ENCODE data around the gene GRWD1. TPM values are rescaled to one million over a fixed set of nuclear protein-coding genes. Genes with fewer than 3 reads are reported as not detected.

Gene GRWD1
- total and polyA plus RNA-seq, 2 of the 13 experiments (the other 11 are each of a cell fraction or from before 2014, with no cell fraction given): 10.8 to 46.6 TPM

GRCh38 chr19:48461982-48462655 is 16.3 kb downstream of the GRWD1 start (continued):
- TF ChIP-seq, protein P1, sequence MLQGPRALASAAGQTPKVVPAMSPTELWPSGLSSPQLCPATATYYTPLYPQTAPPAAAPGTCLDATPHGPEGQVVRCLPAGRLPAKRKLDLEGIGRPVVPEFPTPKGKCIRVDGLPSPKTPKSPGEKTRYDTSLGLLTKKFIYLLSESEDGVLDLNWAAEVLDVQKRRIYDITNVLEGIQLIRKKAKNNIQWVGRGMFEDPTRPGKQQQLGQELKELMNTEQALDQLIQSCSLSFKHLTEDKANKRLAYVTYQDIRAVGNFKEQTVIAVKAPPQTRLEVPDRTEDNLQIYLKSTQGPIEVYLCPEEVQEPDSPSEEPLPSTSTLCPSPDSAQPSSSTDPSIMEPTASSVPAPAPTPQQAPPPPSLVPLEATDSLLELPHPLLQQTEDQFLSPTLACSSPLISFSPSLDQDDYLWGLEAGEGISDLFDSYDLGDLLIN (CRISPR knock-in tag; IDR thresholded peaks at IDR 0.05; ENCODE audit: borderline replicate concordance): no peak
- TF ChIP-seq ZC3H13 (CRISPR knock-in tag; IDR thresholded peaks at IDR 0.05) (0 out of 2 replicates have a peak, but pooled peaks have one; percentile 55), ZNF687 (CRISPR knock-in tag; IDR thresholded peaks at IDR 0.05) (peak; percentile 12; the same call in 1 of the 2 replicates), ZNF225 (CRISPR knock-in tag; IDR thresholded peaks at IDR 0.05) (no peak), HNRNPH1 (optimal IDR thresholded peaks at IDR 0.05; ENCODE audit: low read depth, low read length) (no peak), DNMT1 (CRISPR knock-in tag; IDR thresholded peaks at IDR 0.05) (peak; percentile 55; the same call in 1 of the 2 replicates), TCF12 (IDR thresholded peaks at IDR 0.05) (no peak), TCF12 (CRISPR knock-in tag; IDR thresholded peaks at IDR 0.05) (no peak), ZSCAN9 (CRISPR knock-in tag; IDR thresholded peaks at IDR 0.05; ENCODE audit: borderline replicate concordance) (no peak), THAP11 (CRISPR knock-in tag; IDR thresholded peaks at IDR 0.05) (peak; percentile 88), HCFC1 (IDR thresholded peaks at IDR 0.05; ENCODE audit: low read depth, low read length) (peak; percentile 30; the same call in 1 of the 2 replicates), SKI (IDR thresholded peaks at IDR 0.05; ENCODE audit: partially characterized antibody) (no peak), AGO2 (optimal IDR thresholded peaks at IDR 0.05; ENCODE audit: low read depth, low read length) (peak; percentile 56), RBFOX2 (IDR thresholded peaks at IDR 0.05; ENCODE audit: low read depth, low read length) (peak; percentile 39; the same call in 1 of the 2 replicates), XBP1 (CRISPR knock-in tag; IDR thresholded peaks at IDR 0.05) (no peak), PAX8 (CRISPR knock-in tag; IDR thresholded peaks at IDR 0.05; ENCODE audit: borderline replicate concordance) (no peak), MEF2D (CRISPR knock-in tag; IDR thresholded peaks at IDR 0.05) (no peak)
- TF ChIP-seq, protein P2, sequence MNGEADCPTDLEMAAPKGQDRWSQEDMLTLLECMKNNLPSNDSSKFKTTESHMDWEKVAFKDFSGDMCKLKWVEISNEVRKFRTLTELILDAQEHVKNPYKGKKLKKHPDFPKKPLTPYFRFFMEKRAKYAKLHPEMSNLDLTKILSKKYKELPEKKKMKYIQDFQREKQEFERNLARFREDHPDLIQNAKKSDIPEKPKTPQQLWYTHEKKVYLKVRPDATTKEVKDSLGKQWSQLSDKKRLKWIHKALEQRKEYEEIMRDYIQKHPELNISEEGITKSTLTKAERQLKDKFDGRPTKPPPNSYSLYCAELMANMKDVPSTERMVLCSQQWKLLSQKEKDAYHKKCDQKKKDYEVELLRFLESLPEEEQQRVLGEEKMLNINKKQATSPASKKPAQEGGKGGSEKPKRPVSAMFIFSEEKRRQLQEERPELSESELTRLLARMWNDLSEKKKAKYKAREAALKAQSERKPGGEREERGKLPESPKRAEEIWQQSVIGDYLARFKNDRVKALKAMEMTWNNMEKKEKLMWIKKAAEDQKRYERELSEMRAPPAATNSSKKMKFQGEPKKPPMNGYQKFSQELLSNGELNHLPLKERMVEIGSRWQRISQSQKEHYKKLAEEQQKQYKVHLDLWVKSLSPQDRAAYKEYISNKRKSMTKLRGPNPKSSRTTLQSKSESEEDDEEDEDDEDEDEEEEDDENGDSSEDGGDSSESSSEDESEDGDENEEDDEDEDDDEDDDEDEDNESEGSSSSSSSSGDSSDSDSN (CRISPR knock-in tag; IDR thresholded peaks at IDR 0.05): no peak
- TF ChIP-seq, protein P3, sequence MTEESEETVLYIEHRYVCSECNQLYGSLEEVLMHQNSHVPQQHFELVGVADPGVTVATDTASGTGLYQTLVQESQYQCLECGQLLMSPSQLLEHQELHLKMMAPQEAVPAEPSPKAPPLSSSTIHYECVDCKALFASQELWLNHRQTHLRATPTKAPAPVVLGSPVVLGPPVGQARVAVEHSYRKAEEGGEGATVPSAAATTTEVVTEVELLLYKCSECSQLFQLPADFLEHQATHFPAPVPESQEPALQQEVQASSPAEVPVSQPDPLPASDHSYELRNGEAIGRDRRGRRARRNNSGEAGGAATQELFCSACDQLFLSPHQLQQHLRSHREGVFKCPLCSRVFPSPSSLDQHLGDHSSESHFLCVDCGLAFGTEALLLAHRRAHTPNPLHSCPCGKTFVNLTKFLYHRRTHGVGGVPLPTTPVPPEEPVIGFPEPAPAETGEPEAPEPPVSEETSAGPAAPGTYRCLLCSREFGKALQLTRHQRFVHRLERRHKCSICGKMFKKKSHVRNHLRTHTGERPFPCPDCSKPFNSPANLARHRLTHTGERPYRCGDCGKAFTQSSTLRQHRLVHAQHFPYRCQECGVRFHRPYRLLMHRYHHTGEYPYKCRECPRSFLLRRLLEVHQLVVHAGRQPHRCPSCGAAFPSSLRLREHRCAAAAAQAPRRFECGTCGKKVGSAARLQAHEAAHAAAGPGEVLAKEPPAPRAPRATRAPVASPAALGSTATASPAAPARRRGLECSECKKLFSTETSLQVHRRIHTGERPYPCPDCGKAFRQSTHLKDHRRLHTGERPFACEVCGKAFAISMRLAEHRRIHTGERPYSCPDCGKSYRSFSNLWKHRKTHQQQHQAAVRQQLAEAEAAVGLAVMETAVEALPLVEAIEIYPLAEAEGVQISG (CRISPR knock-in tag; IDR thresholded peaks at IDR 0.05): no peak

Data from HepG2 (cell line).